Effector memory CD8-positive, alpha-beta T cell (primary cell): ENCODE results near the gene ADPRH.

Experiments
- ATAC-seq: fragments of 150-1000 bp; cut with Tn5 transposase; replicated peaks from 2 replicates; pipeline ENCODE4 v1.10.0; 2021; ENCODE audit warnings: mild to moderate bottlenecking, moderate library complexity
- DNase-seq, 3 experiments: peaks; one replicate each; pipeline ENCODE4 v3.0.0; 2021
- H3K27ac Mint-ChIP-seq, 2 donors: one replicate each; pipeline ENCODE4 v1.8.0; 2022; ENCODE audit warnings: mild to moderate bottlenecking in 2 of 2, mixed read lengths in 2 of 2, moderate library complexity in 2 of 2
- H3K27me3 Mint-ChIP-seq, 2 donors: one replicate each; pipeline ENCODE4 v1.8.0; 2022; ENCODE audit warnings: mixed read lengths in 2 of 2
- H3K36me3 Mint-ChIP-seq: one replicate; pipeline ENCODE4 v1.8.0; 2022; ENCODE audit warnings: mild to moderate bottlenecking, moderate library complexity, mixed read lengths; ENCODE audit not compliant: insufficient read depth
- H3K4me1 Mint-ChIP-seq, 2 donors: one replicate each; pipeline ENCODE4 v1.8.0; 2022; ENCODE audit warnings: low read depth in 2 of 2, mixed read lengths in 2 of 2
- H3K4me3 Mint-ChIP-seq, 2 donors: one replicate each; pipeline ENCODE4 v1.8.0; 2022; ENCODE audit warnings: mild to moderate bottlenecking in 2 of 2, mixed read lengths in 2 of 2, moderate library complexity in 2 of 2
- H3K9me3 Mint-ChIP-seq, 2 donors: one replicate each; pipeline ENCODE4 v1.8.0; 2022; ENCODE audit warnings: mixed read lengths in 2 of 2

ADPRH gene

DNA sequence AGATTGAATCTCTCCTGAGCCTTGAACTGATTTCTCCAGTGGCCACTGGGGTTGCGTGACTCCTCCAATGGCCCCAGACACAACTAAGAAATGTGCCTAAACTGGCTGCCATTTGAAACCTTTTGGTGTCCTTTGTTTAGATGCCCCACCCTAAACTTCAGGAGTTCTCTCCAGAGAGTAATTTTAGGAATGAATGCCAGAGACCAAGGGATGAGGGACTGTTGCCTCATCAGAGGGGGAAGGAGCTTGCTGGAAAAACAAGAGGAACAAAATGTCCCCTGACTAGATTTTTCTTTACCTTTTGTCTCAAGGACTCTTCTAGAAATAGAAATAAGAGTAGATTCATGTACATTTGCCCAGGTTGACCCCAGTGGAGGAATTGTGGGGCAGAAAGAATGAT is 8.1 kb upstream of the ADPRH start:
- DNase-seq = no peak
- Mint-ChIP-seq H3K27me3 (peaks cover 21 to 35% of the 10 kb centered on the region in 2 donors), H3K4me3 (no peak overlapping the region), H3K9me3 (no peaks in the 10 kb centered on the region), H3K27ac (no peak overlapping the region), H3K4me1 (no peaks in the 10 kb centered on the region), H3K36me3 (no peaks in the 10 kb centered on the region)
- ATAC-seq = no peak

DNA sequence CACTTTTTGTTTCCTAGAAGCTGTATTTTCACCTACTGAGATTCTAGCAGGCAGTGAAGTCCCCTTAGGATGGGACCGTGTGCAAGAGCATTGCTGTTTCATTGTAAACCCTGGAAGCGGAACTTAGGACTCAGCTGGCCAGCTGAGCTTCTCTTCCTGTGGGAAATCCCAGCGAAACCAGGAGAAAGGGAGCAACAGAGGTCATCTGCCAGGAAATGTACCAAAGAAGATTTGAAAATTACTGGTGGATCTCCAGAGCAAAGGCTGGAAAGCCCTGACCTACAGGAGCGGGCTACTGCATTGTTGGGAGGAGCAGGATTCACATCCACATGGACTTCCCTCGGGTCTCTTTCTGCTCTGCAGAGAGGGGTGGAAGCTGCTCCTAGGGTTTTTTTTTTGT is 7.6 kb upstream of the ADPRH start:
- H3K27ac Mint-ChIP-seq = no peak overlapping the region
- peaks cover 21 to 35% of the 10 kb centered on the region in 2 donors for H3K27me3 Mint-ChIP-seq
- no peaks in the 10 kb centered on the region for H3K9me3 Mint-ChIP-seq
- ATAC-seq = no peak
- no peaks in the 10 kb centered on the region for H3K4me1 Mint-ChIP-seq
- no peak overlapping the region for H3K4me3 Mint-ChIP-seq
- no peaks in the 10 kb centered on the region for H3K36me3 Mint-ChIP-seq
- no peak for DNase-seq

DNA sequence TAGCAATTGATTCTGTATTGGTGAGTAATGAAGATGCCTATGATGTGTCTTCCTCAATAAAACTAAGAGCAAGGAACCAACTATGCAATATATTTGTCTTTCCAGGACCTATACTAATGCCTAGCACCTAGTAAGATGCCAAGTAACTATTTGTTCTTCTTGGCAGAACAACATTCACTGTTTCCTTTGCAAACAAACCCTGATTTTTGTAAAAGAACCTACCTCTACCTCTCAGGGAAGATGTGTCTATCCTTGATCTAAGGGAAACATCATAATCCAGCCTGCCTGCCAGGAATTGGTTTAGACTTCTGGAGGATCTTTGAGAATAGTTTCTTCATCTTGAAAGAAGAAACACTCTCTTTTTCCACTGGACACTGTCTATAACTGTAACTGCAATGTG is 3.8 kb upstream of the ADPRH start:
- no peak for ATAC-seq
- H3K4me3 Mint-ChIP-seq = no peak overlapping the region
- peaks cover 0 to 15% of the 10 kb centered on the region in 2 donors for H3K27me3 Mint-ChIP-seq
- H3K27ac Mint-ChIP-seq = no peak overlapping the region
- no peak for DNase-seq
- peaks cover 4% of the 10 kb centered on the region for H3K36me3 Mint-ChIP-seq
- no peaks in the 10 kb centered on the region for H3K9me3 Mint-ChIP-seq
- H3K4me1 Mint-ChIP-seq = peaks cover 10 to 12% of the 10 kb centered on the region in 2 donors

- Mint-ChIP-seq H3K4me3 (peak overlapping the region; percentile 88 to 95), H3K27me3 (no peaks in the 10 kb centered on the region), H3K36me3 (peaks cover 9% of the 10 kb centered on the region), H3K4me1 (peaks cover 14 to 15% of the 10 kb centered on the region in 2 donors), H3K27ac (peak overlapping the region; percentile 94), H3K9me3 (no peaks in the 10 kb centered on the region)
- ATAC-seq (peak; percentile 69), DNase-seq (peak in 2 of 3 experiments; percentile 4 to 17)
Observed at GRCh38 chr3:119580067-119580760, 922 bp downstream of the ADPRH start.

DNA sequence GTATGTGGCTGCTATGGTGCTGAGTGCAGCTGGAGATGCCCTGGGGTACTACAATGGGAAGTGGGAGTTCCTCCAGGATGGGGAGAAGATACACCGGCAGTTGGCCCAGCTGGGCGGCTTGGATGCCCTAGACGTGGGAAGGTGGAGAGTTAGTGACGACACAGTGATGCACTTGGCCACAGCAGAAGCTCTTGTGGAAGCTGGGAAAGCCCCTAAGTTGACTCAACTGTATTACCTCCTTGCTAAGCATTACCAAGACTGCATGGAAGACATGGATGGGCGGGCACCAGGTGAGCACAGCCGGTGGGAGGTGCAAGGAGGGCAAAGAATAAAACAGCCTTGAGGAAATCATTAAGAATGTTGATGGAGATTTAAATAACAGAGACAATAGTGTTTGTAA is 2.9 kb downstream of the ADPRH start:
- no peak overlapping the region for H3K4me3 Mint-ChIP-seq
- ATAC-seq (no peak), DNase-seq (no peak)
- no peaks in the 10 kb centered on the region for H3K9me3 Mint-ChIP-seq
- H3K36me3 Mint-ChIP-seq = peaks cover 9% of the 10 kb centered on the region
- H3K4me1 Mint-ChIP-seq = peaks cover 14 to 15% of the 10 kb centered on the region in 2 donors
- H3K27me3 Mint-ChIP-seq = no peaks in the 10 kb centered on the region
- no peak overlapping the region for H3K27ac Mint-ChIP-seq

- Mint-ChIP-seq H3K36me3 (peaks cover 8% of the 10 kb centered on the region), H3K27me3 (peaks cover 0 to 12% of the 10 kb centered on the region in 2 donors), H3K27ac (no peak overlapping the region), H3K4me1 (peaks cover 5 to 7% of the 10 kb centered on the region in 2 donors), H3K4me3 (no peak overlapping the region), H3K9me3 (no peaks in the 10 kb centered on the region)
- ATAC-seq (no peak), DNase-seq (no peak)
Observed at GRCh38 chr3:119585208-119585607, 5.9 kb downstream of the ADPRH start.

DNA sequence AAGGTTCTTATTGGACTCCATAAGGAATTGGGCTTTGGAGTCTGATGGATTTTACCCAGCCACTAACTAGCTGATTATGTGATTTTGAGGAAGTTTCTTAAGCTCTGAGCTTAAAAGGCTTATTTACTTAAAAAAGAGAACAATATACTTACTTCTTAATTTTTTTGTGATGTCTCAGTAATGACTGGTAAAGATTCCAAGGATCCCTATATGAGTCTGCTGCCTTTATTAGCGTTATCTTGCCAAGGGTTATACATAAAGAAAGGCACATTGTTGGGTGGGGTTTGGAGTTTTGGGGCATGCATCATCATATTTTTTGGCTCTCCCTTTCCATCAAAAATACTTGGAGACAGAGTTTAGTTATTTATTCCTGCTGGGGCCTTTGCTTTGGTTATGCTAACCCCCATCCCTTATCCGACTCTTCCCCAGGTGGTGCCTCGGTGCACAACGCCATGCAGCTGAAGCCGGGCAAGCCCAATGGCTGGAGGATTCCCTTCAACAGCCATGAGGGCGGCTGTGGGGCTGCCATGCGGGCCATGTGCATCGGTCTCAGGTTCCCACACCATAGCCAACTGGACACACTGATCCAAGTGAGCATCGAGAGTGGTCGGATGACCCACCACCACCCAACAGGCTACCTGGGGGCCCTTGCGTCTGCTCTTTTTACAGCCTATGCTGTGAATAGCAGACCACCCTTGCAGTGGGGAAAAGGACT is 6.7 kb downstream of the ADPRH start:
- H3K9me3 Mint-ChIP-seq = no peaks in the 10 kb centered on the region
- H3K4me3 Mint-ChIP-seq = no peak overlapping the region

DNA sequence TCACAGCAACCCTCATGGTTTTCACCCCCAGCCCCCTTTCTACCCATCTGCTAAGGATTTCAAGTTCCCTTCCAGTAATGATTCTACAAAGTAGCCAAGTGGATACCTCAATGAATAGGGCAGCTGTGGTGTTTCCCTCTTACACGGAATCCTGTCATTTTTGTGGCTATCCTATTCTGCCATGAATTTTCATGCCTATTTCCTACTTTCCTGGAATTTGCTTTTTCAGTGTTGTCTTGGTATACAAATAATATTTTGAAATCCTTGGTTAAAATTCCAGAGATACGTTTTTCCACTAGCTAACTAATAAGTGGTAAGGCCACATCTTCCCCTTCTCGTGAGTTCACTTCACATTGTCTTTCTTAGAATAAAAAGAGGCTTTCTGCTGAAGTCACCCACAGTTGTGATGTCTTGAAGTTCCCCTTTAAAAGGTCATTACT is 7.5 kb downstream of the ADPRH start:
- DNase-seq (no peak), ATAC-seq (no peak)
- H3K27ac Mint-ChIP-seq = no peak overlapping the region
- H3K36me3 Mint-ChIP-seq = peaks cover 3% of the 10 kb centered on the region
- peaks cover 0 to 3% of the 10 kb centered on the region in 2 donors for H3K4me1 Mint-ChIP-seq
- H3K27me3 Mint-ChIP-seq = peaks cover 0 to 16% of the 10 kb centered on the region in 2 donors
- H3K4me3 Mint-ChIP-seq = no peak overlapping the region
- H3K9me3 Mint-ChIP-seq = no peaks in the 10 kb centered on the region

More for the DNA sequence above, 6.7 kb downstream of the ADPRH start:
- peak overlapping the region in 1 of 2 donors; percentile 29 for H3K27ac Mint-ChIP-seq
- H3K36me3 Mint-ChIP-seq = peaks cover 3% of the 10 kb centered on the region
- ATAC-seq (no peak), DNase-seq (no peak)
- peaks cover 0 to 3% of the 10 kb centered on the region in 2 donors for H3K4me1 Mint-ChIP-seq
- H3K27me3 Mint-ChIP-seq = peaks cover 0 to 16% of the 10 kb centered on the region in 2 donors

GRCh38 chr3:119588112-119588511 is 8.8 kb downstream of the ADPRH start:
- Mint-ChIP-seq H3K4me1 (no peaks in the 10 kb centered on the region), H3K4me3 (no peak overlapping the region), H3K27ac (no peak overlapping the region), H3K27me3 (peaks cover 0 to 16% of the 10 kb centered on the region in 2 donors), H3K36me3 (no peaks in the 10 kb centered on the region), H3K9me3 (no peaks in the 10 kb centered on the region)
- DNase-seq (no peak), ATAC-seq (no peak)

GRCh38 chr3:119589102-119589773 is 9.9 kb downstream of the ADPRH start:
- Mint-ChIP-seq H3K36me3 (no peaks in the 10 kb centered on the region), H3K4me1 (no peaks in the 10 kb centered on the region), H3K4me3 (no peak overlapping the region), H3K9me3 (no peaks in the 10 kb centered on the region), H3K27me3 (peaks cover 0 to 24% of the 10 kb centered on the region in 2 donors), H3K27ac (no peak overlapping the region)
- ATAC-seq (no peak), DNase-seq (no peak)

GRCh38 chr3:119590706-119591105 is 11.4 kb downstream of the ADPRH start:
- no peaks in the 10 kb centered on the region for H3K9me3 Mint-ChIP-seq
- peaks cover 0 to 24% of the 10 kb centered on the region in 2 donors for H3K27me3 Mint-ChIP-seq

GRCh38 chr3:119592861-119593260 is 13.6 kb downstream of the ADPRH start:
- no peak for ATAC-seq
- Mint-ChIP-seq H3K4me1 (no peaks in the 10 kb centered on the region), H3K9me3 (no peaks in the 10 kb centered on the region), H3K27ac (no peak overlapping the region), H3K4me3 (no peak overlapping the region), H3K36me3 (no peaks in the 10 kb centered on the region), H3K27me3 (peaks cover 0 to 24% of the 10 kb centered on the region in 2 donors)
- no peak for DNase-seq

More at GRCh38 chr3:119590706-119591105, 11.4 kb downstream of the ADPRH start:
- DNase-seq (no peak), ATAC-seq (no peak)
- H3K4me3 Mint-ChIP-seq = no peak overlapping the region
- H3K4me1 Mint-ChIP-seq = no peaks in the 10 kb centered on the region
- H3K36me3 Mint-ChIP-seq = no peaks in the 10 kb centered on the region
- no peak overlapping the region for H3K27ac Mint-ChIP-seq

DNA sequence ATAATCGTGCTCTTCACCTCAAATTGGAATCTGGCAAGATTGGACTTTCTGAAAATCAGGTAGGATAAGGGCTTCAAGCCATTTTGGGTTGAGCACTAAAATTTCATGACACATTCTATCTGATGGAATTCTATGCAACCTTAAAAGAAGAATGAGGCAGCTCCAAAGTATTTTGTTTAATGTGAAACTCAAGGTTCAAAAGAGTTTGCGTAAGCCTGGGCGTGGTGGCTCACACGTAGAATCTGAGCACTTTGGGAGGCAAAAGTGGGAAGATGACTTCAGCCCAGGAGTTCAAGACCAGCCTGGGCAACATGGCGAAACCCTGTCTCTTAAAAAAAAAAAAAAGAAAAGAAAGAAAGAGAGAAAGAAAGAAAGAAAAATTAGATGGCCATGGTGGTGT is 14.8 kb downstream of the ADPRH start:
- Mint-ChIP-seq H3K9me3 (no peaks in the 10 kb centered on the region), H3K36me3 (no peaks in the 10 kb centered on the region)
- ATAC-seq = no peak

More for the DNA sequence above, 14.8 kb downstream of the ADPRH start:
- H3K4me3 Mint-ChIP-seq = no peak overlapping the region
- H3K4me1 Mint-ChIP-seq = no peaks in the 10 kb centered on the region
- peaks cover 0 to 23% of the 10 kb centered on the region in 2 donors for H3K27me3 Mint-ChIP-seq
- DNase-seq = no peak
- H3K27ac Mint-ChIP-seq = no peak overlapping the region
